Activated T-cell treated with anti-CD3 and anti-CD28 coated beads for 1 hour (primary cell): ENCODE data around the gene PPBP.

Experiments used
- DNase-seq: peaks from one replicate; pipeline ENCODE4 v3.0.0-alpha.2; 2020; ENCODE audit warnings: low read depth

The PPBP gene

GRCh38 chr4:73988061-73988460, at the start of gene PPBP:
Gene PPBP (minus strand): TSS chr4:73988190. CDS start chr4:73988103, 87 bp downstream.
- DNase-seq = no peak

- DNase-seq = no peak
Measured at GRCh38 chr4:74037076-74037955, 49.3 kb upstream of the PPBP start.

- DNase-seq = no peak
Measured at GRCh38 chr4:74033739-74034138, 45.7 kb upstream of the PPBP start.

- no peak for DNase-seq
Measured at GRCh38 chr4:74032064-74032463, 44.1 kb upstream of the PPBP start.

GRCh38 chr4:74031576-74031975, 43.6 kb upstream of the PPBP start:
- no peak for DNase-seq

- DNase-seq = no peak
Measured at GRCh38 chr4:74030285-74030684, 42.3 kb upstream of the PPBP start.

- no peak for DNase-seq
Measured at GRCh38 chr4:74028504-74028903, 40.5 kb upstream of the PPBP start.

GRCh38 chr4:74023709-74024108, 35.7 kb upstream of the PPBP start:
- no peak for DNase-seq

GRCh38 chr4:74021601-74022000, 33.6 kb upstream of the PPBP start:
- no peak for DNase-seq

- no peak for DNase-seq
Measured at GRCh38 chr4:74018771-74019170, 30.8 kb upstream of the PPBP start.

GRCh38 chr4:74018116-74018515, 30.1 kb upstream of the PPBP start:
- no peak for DNase-seq

GRCh38 chr4:74016068-74016467, 28.1 kb upstream of the PPBP start:
- no peak for DNase-seq

- no peak for DNase-seq
Measured at GRCh38 chr4:74015126-74015780, 27.3 kb upstream of the PPBP start.

- no peak for DNase-seq
Measured at GRCh38 chr4:74014332-74014731, 26.3 kb upstream of the PPBP start.

GRCh38 chr4:74013264-74013663, 25.3 kb upstream of the PPBP start:
- DNase-seq = no peak

GRCh38 chr4:74012130-74012529, 24.1 kb upstream of the PPBP start:
- no peak for DNase-seq

GRCh38 chr4:74009307-74009706, 21.3 kb upstream of the PPBP start:
- no peak for DNase-seq

- no peak for DNase-seq
Measured at GRCh38 chr4:74006009-74006476, 18.1 kb upstream of the PPBP start.

- no peak for DNase-seq
Measured at GRCh38 chr4:74005528-74005927, 17.5 kb upstream of the PPBP start.

GRCh38 chr4:74004668-74005067, 16.7 kb upstream of the PPBP start:
- DNase-seq = no peak

GRCh38 chr4:74000301-74000700, 12.3 kb upstream of the PPBP start:
- no peak for DNase-seq

- no peak for DNase-seq
Measured at GRCh38 chr4:73998040-73999011, 10.3 kb upstream of the PPBP start, which contains the start of gene CXCL5. Gene CXCL5 (minus strand): TSS chr4:73998677. CDS start chr4:73998581, 96 bp downstream.
